ENCODE measurements around the gene INPP4B.

The INPP4B gene

DNA sequence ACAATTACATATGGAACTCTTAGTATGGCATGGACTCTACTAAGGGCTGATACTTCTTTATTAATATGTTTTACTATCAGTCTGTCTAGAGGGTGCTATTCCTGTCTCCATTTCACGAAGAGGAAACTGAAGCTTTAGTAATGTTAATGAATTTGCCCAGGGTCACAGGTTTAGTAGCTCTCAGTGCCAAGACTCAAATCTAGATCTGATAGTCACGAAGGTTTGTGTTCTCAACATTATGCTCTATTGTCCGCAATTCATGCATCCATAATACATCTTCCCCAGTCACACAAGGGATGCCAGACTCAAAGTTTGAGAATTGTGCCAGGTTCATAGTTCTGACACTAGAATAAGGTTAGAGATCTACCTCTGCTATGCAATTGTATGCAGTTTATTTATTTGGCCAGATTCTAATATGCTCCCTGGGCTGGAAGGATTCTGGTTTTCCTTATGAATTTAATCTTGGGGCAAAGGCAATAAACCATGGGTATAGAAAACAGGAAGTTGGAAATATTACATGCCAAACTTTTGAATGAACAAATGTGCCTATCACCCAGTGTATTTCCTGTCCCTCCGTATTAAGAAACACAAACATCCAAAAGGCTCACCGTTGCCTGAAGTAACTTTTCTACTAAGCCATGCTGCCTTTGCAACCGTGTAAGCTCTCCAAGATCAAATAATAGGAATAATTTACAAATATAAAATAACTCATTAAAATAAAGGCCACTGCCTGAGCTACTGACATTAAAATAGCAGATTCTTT is 478.5 kb downstream of the INPP4B start:
- DNase-seq, result no peak

DNA sequence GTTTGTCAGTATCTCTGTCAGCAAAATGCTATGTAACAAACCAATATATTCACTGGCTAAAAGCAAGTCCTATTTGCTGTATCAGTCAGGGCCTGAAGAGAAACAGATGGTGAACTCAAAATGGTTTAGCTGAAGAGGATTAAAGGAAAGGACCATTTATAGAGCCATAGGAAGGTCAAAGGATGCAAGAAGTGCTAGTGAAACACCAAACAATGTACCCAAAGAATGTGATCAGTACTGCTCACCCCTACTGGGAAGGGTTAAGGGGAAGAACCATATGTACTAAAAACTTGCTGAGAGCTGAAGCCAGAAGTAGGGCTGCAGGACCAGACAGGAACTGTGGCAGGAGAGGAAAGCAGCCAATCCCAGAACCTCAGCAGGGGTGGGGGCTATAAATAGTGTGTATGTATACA is 479.3 kb downstream of the INPP4B start:
- no peak for DNase-seq

DNA sequence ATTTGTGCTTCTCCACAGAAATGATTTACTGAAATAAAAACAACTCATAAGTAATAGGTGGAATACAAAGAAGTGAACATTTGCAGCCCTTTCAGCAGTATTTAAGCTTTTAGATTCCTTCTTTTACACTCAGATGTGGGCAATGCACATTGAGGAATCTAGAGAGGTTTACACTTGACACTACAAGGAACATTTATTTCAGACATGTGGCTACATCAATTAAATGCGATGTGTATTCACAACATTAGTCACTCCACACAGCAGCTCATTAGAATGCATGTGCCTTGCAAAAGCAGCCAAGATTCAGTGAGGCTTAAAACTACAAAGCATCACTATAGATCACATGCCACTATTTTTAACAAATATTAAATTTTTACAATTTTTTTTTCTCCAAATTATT is 480.7 kb downstream of the INPP4B start:
- no peak for DNase-seq

DNA sequence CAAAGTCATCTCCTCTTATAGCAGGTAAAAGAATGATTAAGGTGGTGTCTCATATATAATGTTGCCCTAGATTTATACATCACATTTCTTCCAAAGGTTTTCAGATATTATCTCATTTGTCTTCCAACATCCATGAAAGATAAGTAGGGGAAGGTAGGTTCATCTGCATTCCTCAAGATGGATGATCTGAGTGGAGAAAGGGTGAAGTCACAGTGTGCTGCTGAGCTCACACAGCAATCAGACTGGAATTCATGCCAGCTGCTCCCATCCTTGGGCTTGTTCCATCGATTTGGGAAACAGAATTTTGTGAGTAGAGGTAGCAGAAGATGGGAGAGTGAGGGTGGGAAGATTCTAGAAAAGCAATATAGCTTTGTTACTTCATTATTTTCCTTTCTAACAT is 482.4 kb downstream of the INPP4B start:
- DNase-seq, result no peak

DNA sequence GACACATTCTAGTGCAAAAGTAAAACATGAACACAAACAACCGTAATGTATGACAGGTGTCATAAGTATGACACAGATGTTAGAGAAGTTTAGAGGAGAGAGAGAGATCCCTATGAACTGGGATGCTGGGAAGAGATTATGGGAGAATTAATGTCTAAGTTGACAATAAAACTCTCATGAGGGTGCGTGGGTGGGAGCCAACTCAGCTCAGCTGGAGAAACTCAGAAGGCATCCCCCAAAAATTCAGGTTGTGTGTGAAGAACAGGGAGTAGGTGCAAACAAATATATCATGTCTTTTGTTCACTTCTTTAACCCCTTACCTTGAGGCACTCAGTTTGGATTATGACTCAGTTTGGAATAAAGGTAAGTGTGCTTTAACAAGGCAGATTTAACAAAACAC is 484.1 kb downstream of the INPP4B start:
- no peak for DNase-seq

DNA sequence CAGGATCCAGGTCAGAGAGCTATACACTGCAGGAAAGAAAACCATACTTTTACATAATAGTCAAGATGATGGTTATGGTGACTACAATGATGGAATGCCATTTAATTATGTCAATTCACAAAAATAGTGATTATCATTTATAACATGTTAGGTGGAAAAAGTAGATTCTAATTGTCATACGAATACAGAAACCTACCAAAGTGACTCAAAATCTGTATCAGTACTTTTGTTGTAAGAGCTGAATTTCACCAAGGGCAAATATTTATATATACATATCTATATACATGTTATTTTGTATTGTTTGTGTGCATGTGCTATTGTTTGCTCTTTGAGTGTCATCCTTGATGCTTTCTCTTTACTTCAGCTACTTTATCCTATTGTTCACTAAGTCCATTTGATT is 485.4 kb downstream of the INPP4B start:
- no peak for DNase-seq

DNA sequence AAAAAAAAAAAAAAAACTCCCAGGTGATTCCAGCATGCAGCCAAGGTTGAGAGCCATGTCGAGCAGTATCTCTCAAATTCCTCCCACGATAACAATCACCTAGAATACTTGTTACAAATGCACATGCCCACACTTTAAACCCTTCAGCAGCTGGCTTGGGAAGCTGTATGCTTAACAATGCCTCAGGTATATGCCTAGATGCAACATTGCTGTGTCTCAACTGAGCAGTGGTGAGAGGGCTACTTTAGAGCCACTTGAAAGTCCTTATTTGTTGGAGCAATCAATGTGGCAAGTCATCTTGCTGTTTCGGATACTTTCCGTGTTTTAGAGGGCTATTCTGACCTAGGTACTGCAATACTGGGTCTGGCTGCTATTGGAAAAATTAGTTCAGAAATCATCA is 487.4 kb downstream of the INPP4B start:
- no peak for DNase-seq

DNA sequence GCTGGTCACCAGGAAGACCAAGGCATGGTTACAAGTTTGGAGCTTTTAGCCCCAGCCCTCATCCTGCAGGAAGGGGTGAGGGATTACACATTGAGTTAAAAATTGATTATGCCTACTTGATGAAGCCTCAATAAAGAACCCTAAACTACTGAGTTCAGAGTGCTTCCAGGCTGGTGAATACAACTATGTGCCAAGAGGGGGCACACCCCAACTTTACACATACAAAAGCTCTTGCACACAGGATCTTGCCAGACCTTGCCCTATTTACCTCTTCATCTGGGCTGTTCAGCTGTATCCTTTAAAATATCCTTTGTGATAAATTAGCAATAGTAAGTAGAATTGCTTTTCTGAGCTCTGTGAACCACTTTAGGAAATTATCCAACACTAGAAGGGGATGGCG is 489.3 kb downstream of the INPP4B start:
- DNase-seq, result no peak

DNA sequence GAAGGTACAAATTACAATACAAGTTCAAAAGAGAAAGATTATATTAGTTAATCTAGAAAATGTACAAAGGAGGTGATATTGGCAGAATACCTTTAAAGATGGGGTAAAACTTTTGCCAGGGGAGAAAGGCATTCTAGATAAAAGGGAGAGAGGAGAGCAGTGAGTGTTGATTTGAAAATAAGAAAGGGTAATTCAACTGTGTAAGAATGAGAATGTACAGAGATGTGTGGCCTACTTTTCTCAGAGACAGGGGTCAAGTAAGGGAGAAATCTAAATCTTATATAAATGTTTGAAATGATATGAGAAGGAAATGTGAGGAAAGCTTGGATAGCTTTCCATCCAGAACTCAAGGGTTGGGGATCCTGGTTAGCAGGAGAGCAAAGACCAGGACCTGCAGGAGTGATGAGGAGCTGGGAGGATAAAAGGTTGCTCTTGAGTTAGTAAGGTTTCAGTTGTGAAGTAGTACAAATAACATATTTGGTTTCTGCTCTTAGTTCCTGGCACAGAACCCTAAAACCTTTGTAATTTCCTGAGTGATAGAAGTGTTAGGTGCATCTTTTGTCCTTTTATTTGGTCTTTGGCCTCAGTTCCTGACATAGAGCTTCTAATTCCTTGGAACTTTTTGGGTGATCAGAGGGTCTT is 489.9 kb downstream of the INPP4B start:
- DNase-seq, result no peak

DNA sequence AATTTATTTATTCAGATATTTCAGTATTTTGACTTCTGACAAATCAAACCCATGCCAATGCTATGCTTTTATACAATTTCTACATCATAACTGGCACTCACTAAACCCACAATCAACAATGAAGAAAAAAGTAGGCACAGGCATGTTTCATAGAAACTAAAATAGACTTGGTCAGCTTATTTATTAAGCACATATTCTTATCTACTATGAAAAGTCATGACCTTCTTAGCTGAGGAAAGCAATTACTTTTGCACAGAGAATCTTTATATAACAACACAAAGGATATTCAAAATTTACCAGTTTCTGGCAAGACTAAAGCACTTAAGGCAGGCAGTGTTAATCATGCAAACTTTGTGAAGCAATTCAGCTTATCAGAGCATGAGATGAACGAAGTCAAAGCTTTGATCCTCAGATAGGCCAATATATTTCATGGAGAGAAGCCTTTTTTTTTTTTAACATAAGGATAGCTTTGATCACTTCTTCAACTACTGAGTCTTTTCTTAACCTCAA is 490.6 kb downstream of the INPP4B start:
- no peak for DNase-seq

DNA sequence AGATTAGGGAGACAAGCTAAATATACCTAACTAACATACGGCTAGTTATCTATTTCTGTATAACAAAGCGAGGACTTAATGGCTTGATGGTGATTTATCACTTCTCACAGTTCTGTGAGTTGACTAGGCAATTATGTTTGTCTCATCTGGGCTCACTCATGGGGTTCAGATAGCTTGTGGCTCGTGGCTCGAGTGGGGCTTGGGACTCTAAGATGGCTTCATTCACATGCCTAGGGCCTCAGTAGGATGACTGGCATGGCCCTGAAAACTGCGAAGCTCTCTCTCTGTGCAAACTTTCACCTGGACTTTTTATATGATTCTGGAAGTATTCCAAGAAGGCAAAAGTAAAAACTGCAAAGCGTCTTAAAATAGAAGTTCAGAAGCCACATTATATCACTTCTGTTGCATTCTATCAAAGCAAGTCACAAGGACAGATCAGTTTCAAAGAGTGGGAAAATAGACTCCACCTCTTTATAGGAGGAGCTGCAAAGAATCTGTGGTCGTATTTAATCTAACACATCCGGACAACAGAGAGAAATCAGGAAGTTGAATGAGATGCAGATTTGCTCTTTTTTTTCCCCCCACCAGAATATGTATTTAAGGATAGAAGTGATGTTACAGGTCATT is 491.2 kb downstream of the INPP4B start:
- no peak for DNase-seq

DNA sequence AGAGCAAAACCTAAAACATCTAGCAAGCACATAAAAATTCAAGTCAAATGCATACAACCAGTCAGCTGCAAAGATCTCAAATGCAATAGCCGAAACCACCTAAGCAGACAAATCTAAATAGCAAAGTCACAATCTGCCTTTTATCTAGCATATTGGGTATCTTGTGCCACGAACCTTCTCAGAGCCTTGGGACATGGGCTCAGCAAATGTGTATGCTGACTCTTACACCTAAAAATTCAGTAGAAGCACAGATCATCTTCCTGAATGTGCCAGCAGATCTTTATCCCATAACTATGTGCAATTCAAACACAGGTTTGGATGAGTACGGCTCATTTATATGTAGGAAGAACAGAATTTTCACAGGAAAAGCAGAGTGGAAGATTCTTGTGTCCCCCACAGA is 492.1 kb downstream of the INPP4B start:
- no peak for DNase-seq

DNA sequence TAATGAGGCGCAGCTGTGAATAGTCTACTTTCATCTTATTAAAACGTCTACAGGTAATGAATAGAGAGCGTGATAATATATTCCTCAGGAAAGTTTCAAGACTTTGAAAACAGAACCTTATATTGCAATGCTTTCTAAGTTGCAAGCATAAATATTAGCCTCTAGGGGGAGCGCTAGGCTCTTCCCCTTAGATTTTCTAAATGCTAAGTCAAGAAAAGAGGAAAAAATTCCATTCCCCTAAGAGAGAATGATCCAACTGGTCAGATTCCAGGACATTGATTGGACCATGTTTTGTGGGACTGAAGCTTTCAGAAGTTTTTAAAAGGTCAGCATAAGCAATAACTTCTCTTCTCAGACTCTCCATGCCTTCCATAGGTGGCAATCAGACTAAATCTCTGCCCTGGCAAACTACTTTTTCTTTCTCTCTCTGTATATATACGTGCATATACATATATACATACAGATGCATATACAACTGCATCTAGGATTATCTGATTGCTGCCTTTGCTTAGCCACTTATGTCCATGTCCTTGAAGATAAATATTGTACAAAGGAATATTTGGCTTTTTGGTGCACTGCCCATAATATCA is 492.9 kb downstream of the INPP4B start:
- no peak for DNase-seq

DNA sequence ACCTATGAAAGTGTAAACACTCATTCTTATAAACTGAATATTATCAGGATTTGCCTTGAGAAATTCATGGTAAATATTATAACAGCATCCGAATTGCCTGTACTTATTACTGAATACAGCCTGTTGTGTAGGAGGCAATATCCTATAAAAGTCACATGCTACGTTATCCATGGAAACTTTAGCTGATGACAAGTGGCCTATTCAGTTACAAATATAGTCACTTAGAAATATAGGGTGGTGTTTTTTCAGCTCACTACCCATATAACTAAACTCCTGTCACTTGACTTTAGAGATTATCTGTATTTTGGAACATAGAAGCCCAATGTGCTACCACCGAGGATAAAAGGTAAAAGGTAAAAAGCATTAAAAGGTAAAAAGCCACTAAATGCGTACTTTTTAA is 493.4 kb downstream of the INPP4B start:
- DNase-seq, result no peak

DNA sequence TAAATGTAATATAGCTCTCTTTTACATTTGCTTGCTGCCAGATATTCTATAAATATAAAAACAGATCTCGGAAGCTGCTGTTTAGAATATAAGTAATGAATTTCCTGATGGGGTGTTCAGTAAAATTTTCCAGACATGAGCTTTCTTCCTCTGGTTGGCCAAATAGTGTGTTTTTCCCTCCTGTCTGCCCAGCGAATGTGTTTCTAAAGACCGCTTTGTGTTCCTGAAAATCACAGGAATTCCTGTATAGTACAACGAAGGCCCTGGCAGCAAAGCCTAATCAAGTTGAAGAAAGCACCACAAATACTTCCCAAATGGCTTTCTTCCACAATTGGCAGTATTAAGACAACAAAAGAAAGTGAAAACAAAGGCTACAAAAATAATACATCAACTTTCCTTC is 494.1 kb downstream of the INPP4B start:
- no peak for DNase-seq

DNA sequence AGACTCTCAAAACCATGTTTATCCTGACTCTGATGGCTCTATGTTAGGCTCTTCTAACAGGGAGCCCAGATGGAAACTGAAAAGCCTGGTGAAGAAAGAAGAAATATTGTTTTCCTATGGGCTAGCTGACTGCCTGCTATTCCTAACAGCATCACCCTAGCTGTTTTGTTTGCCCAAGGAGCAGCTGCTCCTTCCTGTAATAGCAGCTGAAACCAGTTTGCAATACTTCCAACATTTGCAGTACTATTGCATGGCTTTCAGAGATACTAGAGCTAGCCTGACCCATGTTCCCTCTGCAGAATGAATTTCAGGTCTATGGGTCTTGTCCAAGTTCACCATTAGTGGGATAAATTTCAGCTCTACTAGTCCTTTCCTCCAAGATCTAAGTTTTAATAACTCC is 495.2 kb downstream of the INPP4B start:
- DNase-seq, result peak; percentile 30

DNA sequence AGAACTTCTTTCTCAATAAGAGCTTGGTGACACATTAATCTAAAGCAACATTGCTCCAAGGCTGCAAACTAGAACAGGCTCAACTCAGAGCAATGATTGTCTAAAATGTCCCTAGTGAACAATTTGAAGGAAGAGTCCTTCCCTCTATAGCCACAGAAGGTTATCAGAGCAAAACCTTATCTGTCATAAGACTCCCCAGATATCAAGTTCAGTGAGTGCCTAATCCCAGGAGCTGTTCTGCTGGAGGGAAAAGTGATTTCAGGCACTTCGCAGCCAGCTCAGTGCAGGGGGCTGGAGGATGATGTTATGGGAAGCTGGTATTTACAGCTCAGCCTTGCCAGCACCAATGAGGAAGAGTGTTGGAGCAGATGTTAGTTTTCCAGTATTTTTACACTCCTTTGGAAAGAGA is 497.5 kb downstream of the INPP4B start:
- no peak for DNase-seq

DNA sequence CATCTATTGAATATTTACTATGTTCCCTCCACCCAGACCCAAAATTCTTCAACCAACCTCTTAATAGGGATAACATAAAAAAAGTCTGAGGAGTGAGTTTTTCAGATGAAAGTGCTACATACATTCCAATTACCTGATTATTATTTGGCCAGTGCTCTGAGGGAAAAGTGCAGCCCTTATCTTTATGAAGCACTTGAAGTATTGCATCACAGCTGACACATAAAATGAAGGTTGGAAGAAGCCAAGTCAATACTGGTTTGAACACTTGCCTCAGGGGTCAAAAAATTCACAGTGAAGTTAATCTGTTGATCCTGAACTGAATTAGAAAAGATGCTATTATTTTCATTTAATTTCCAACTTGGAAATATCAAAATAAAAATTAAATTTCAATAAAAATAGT is 498.9 kb downstream of the INPP4B start:
- no peak for DNase-seq

DNA sequence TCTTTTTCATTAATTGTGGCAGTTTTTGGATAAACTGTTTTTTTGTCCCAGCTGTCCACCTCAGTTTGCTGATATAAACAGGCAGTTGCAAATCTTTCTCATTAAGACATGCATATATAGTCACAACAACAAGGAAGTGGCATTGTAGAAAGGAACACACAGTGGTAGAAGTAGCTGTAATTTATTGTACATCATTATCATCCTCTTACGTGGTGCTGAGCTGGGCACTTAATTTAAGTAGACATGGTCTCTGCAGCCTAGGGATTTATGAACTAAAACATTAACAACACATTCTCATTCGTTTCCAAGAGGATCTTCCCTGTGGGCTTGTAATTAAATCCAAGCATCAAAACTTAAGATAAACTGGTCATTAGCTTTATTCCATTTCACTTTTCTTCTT is 500.2 kb downstream of the INPP4B start:
- DNase-seq, result no peak

DNA sequence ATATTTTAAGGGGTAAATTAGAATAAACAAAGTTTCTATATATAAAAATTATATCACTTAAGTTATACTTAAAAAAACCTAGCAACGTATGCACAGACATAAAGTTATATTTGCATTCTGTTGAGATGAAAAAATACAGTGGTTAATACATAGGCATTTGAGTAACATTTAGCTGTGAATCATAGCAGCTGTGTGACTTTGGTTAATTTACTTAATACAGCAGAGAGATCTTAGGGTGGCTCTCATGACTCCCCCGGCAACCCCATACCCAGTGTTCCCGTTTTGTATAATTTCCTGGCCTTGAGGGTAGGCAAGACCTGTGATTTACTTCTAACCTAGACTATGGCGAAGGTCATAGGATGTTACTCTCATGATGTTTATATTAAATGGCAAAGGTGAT is 504.8 kb downstream of the INPP4B start:
- DNase-seq, result no peak

DNA sequence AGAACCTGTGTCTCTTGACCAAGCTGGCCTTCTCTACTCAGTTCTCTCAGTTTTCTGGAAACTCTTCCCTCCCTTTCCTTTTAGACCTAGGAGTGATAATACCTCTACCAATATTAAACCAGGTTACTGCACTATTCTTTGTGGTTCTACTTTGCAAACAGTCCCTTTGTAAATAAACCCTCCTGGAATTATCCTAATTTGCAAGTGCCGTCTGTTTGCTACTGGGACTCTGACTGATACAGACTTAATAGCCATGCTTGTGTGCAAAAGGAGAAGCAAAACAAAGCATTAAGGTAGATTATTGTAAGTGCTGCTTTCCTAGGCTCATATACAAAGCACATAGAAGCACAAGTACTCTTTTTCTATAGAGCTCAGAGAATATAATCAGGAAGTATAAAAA is 507.0 kb downstream of the INPP4B start:
- DNase-seq, result peak; percentile 34

DNA sequence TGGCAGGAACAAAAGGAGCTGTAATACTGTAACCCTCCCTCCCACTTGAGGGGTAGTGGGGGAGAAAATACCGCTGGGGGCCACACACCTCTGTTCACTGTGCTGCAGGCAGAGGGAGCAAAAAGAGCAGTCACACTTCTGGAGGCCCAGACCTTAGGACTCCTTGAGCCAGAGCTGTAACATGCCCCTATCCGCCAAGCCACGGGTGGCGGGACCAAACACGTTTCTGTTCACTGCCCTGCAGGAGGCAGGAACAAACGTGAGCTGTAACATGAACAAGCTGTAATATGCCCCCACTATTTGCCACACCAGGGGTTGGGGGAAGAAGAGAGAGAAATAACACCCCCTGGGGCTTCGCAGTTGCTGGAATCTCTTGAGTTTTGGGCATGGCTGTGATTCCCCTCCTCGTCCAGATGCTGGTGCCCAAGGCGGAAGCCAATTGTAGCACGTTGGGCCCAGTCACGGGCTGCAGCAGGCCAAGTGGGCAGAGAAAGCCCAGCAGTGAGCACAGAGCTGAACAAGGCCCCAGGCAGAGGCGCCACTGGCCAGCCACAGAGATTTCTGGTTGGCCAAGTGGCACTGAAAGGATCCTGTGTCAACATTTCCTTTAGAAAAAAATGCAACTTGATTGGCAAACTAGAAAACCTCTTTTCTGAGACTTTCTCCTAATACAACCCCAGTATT is 509.7 kb downstream of the INPP4B start:
- no peak for DNase-seq

DNA sequence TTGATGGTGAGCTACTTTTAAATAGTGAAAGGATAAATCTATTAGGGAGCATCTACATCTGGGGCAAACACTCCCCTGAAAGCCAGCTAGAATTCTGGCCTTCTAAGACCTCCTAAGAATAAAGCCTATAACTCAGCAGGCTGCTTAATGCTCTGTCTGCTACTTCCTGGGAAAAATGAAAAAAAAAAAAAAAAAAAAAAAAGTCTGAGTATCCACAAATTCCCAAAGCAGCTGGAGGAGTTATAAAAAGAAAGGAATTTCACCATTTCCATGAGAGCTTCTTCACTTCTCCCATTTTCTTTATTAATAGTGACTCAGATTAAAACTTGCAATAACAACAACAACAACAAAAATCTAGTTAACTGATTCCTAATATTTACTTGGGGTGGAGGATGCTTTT is 511.2 kb downstream of the INPP4B start:
- DNase-seq, result no peak
